SK-N-SH (cell line): ENCODE results near the gene CD2AP.

Experiments used
- EP300 ChIP-seq, 2 experiments: IDR thresholded peaks; 2 replicates each; pipeline versions ENCODE4 v1.4.0 to v1.6.1; 2012; ENCODE audit warnings: borderline replicate concordance in 1 of 2, low read depth in 1 of 2, low read length in 1 of 2
- EZH2phosphoT487 ChIP-seq: fragments of 200-600 bp; sonication (generic); IDR thresholded peaks from 2 replicates; pipeline ENCODE4 v1.6.1; 2017; ENCODE audit warnings: low read depth, mixed run types, mild to moderate bottlenecking, antibody characterized with exemption, moderate library complexity, borderline replicate concordance
- TF ChIP-seq, protein P1 (sequence below): fragments of 200-600 bp; sonication (generic); IDR thresholded peaks from 2 replicates; pipeline ENCODE4 v1.6.1; 2017; ENCODE audit warnings: antibody characterized with exemption, mild to moderate bottlenecking, moderate library complexity

DNA sequence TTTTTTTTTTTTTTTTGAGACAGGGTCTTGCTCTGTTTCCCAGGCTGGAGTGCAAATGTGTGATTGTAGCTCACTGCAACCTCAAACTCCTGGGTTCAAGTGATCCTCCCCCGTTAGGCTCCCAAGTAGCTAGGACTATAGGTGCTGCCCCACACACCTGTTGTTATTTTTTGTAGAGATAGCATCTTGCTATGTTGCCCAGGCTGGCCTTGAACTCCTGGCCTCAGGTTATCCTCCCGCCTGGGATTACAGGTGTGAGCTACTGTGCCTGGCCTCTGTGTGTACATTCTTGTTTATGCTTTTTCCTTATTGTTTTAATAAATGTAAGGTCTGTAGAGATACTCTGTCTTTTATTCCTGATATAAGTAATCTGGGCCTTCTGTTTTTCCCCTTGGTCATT lies 14.8 kb downstream of the CD2AP start:
- TF ChIP-seq, protein P1, sequence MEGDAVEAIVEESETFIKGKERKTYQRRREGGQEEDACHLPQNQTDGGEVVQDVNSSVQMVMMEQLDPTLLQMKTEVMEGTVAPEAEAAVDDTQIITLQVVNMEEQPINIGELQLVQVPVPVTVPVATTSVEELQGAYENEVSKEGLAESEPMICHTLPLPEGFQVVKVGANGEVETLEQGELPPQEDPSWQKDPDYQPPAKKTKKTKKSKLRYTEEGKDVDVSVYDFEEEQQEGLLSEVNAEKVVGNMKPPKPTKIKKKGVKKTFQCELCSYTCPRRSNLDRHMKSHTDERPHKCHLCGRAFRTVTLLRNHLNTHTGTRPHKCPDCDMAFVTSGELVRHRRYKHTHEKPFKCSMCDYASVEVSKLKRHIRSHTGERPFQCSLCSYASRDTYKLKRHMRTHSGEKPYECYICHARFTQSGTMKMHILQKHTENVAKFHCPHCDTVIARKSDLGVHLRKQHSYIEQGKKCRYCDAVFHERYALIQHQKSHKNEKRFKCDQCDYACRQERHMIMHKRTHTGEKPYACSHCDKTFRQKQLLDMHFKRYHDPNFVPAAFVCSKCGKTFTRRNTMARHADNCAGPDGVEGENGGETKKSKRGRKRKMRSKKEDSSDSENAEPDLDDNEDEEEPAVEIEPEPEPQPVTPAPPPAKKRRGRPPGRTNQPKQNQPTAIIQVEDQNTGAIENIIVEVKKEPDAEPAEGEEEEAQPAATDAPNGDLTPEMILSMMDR, result no peak
- TF ChIP-seq EZH2phosphoT487, result no peak
- no peak for TF ChIP-seq EP300 (IDR thresholded peaks at IDR 0.05; ENCODE audit: borderline replicate concordance in 1 of 2, low read depth in 1 of 2, low read length in 1 of 2)
